ENCODE measurements around the gene DAO.

Gene DAO

GRCh38 chr12:108918960-108919642, 39.2 kb downstream of the DAO start:
- no peak for DNase-seq (ENCODE audit: low read depth)

- DNase-seq (ENCODE audit: low read depth) = no peak
Measured at GRCh38 chr12:108921946-108922345, 42.1 kb downstream of the DAO start.

GRCh38 chr12:108922918-108923317, 43.0 kb downstream of the DAO start:
- no peak for DNase-seq (ENCODE audit: low read depth)

- no peak for DNase-seq (ENCODE audit: low read depth)
Measured at GRCh38 chr12:108928695-108929094, 48.8 kb downstream of the DAO start.

- DNase-seq (ENCODE audit: low read depth) = no peak
Measured at GRCh38 chr12:108930155-108930554, 50.3 kb downstream of the DAO start.

DNA sequence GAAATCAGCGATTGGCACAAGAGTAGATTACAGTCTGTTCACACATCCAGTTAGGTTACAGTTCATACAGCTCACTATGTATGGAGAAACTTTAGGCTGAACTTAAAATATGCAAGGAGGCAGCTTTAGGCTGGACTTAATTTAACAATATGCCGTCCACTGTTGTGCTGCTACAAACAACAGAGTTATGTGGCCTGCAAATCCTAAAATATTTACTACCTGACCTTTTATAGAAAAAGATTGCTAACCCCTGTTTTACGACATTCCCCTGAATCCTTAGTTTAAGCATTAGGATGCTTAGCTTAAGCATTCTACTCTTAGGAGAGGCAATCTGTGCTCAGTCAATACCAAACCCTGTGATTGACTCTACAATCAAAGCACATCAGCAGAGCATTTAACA, 50.9 kb downstream of the DAO start:
- no peak for DNase-seq (ENCODE audit: low read depth)

GRCh38 chr12:108933949-108934348, 54.1 kb downstream of the DAO start:
- no peak for DNase-seq (ENCODE audit: low read depth)

DNA sequence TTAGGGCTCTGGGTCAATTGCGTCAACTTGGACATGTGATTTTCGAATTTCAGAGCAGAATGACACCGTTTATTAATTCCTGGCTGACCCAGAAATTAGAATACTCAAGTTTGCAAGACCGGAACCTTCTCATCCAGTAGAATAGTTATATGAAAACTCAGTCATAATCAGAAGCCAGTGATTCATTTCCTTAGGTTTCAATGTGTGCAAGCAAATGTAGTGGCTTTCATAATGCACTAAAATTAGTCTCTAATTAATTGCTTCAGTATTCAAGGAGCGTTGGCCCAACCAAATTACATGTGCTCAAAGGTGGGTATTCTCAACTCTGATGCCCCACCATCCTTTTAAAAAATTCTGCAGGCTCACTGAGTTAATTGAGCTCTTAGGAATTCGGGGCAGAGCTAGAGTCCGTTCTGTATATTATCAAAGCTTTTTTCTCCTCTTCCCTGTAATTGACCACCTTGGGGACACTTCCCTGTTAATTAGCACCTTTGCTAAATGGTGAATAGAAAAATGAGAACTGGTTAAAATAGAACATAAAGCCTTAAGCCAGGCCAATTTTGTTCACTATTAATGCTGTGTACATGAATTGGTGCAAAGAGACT, 55.4 kb downstream of the DAO start:
- no peak for DNase-seq (ENCODE audit: low read depth)

- no peak for DNase-seq (ENCODE audit: low read depth)
Measured at GRCh38 chr12:108938247-108938924, 58.5 kb downstream of the DAO start.

GRCh38 chr12:108939594-108939993, 59.7 kb downstream of the DAO start:
- no peak for DNase-seq (ENCODE audit: low read depth)

DNA sequence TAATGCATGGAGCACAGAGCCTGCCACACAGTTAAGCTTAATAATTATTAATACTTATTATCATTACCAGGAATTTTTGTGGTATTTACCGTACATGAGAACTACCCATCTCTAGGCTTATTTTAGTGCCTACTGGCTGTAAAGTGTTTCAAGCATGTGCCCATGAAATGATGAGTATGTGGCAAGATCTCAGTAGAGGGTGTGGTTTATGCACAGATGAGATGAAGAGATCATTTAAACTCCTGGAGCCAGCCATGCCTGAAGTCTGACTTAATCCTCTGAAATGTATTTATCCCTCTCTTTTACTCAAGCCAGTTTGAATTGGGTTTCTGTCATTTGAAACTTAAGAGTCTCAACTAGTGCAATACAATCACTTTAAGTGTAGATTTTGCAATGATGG, 60.2 kb downstream of the DAO start:
- no peak for DNase-seq (ENCODE audit: low read depth)

- DNase-seq (ENCODE audit: low read depth) = no peak
Measured at GRCh38 chr12:108947097-108947496, 67.2 kb downstream of the DAO start.

DNA sequence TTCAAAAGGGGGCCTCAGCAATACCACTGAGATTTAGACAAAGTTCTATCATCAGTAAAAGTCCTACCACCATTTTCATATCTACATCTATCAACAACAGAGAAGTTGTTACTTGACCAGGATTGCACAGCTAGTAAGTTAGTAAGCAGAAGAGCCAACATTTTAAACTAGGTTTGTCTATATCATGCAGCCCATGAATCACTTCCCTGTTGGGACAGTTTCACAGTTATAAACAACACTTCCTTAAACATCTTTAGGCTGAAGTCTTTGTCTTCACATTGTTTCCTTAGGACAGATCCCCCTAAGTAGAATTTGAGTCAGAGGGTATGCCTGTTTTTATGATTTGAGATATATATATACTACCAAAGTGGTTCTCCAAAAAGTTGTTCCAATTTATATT, 68.5 kb downstream of the DAO start:
- no peak for DNase-seq (ENCODE audit: low read depth)

DNA sequence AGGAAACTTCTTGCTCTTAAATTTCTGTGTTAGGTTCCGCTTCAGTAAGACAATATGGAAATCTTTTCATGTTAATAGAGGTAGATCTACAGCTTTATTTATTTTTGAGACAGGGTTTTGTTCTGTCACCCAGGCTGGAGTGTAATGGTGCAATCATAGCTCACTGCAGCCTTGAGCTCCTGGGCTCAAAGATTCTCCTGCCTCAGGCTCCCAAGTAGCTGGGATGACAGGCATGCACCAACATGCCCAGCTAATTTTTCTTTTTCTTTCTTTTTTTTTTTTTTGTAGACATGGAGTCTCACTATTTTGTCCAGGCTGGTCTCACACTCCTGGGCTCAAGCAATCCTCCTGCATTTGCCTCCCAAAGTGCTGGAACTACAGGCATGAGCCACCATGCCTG, 70.1 kb downstream of the DAO start:
- DNase-seq (ENCODE audit: low read depth) = no peak
